NCI-H510A (cell line): ENCODE results near the gene AHNAK.

Experiments used
- DNase-seq: peaks from one replicate; lab custom pipeline; 2025; lab: John Stamatoyannopoulos, UW

The AHNAK gene

DNA sequence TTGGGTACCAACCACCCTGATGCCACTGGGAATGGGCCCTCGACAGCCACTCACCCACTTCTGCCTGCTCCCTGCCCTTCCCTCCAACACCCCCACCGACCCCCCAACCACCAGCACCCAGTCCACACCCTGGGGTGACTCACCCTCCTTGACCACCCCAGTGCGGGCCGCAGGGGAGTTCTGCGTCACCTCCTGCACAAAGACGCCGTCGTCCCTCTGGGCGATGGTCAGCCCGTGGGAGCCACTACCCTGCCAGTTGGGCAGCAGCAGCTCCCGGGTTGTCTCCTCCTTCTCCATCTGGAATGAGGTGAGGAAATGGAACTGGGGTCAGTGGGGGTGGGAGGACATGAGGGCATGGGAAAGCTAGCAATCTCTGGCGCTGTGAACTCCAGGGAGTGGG, 10.8 kb downstream of the AHNAK start:
- DNase-seq = no peak

DNA sequence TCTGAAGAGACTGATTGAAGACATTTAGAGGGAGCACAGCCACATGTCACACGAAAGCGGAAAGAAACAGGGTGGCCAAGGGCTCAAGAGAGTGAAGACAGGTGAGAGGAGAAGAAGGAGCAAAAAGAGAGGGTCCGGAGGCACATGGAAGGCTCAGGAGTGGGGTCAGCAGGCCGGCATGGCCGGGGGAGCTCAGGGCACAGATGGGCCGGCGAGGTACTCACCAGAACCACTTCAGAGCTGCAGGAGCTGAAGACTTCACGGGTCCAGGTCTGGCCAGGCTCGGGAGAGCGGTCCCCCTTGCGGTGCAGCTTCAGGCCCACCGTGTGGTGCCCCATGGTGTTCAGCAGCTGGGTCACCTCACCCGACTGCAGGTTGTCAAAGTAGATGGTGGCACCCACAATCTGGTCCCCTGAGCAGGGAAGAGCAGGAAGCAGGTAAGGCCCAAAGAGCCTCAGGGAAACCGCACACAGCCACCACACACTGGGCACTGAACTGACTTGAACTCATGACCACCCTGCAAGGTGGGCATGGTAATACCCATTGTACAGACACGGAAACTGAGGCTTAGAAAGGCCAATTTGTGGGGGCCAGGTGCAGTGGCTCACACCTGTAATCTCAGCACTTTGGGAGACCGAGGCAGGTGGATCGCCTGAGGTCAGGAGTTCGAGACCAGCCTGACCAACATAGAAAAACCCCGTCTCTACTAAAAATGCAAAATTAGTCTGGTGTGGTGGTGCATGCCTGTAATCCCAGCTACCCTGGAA, 11.6 kb downstream of the AHNAK start:
- no peak for DNase-seq

DNA sequence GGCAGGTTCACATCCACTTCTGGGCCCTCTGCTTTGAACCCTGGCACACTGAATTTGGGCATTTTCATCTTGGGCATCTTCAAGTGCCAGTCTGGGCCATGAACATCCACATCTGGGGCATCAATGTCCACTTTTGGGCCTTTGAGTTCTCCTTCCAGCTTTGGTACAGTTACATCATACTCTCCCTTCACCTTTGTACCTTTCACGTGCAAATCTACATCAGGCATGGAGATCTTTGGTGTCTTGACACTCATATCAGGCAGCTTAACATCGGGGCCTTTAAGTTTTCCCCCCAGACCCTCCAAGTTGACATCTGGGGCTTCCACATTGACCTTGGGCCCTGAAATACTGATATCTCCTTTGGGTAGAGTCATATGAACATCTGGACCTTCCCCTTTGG, 14.5 kb downstream of the AHNAK start:
- no peak for DNase-seq

DNA sequence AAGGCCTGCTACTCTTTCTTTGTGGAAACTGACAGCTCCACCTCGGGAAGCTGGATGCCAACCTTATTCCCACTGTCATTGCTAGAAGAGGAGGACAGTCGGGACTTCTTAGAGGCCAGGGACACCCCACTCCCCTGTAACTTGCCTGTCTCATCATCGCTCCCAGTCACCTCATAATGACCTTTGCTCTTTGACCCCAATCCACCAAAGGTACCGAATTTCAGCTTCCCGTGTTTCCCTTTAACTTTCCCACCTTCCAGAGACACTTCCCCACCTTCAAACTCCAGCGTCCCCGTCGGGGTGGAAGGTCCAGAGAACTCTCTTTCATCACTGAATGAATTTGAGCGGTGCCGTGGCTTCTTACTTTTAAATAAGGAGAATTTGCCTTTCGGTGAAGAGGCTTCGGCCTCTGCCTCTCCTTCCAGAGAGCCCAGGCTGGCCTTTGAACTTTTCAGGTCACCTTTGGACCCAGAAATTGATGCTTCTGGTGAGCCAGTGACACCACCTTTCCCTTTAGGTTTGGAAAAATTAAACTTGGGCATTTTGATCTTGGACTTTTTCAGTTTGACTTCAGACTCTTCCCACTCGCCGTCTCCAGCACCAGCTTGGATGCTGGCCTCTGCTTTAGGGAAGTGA, 29.8 kb downstream of the AHNAK start:
- no peak for DNase-seq

DNA sequence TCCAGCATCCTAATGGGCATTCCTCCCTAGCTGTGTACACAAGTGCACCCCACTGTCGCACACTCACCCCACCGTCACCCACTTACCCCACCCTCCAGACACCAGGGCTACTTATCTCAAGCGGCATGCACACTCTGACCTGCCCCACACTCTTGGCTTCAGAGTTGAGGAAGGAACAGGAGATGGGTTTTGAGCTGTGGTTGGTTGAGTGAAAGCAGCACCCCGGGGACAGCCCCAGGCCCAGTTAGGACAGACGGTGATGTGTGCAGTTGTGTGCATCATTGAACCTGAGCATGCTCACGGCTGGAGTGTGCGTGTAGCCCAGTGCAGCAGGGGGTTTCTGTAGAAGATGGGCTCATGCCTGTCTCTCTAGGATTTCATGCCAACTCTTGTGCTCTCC, 32.5 kb downstream of the AHNAK start:
- DNase-seq = no peak

DNA sequence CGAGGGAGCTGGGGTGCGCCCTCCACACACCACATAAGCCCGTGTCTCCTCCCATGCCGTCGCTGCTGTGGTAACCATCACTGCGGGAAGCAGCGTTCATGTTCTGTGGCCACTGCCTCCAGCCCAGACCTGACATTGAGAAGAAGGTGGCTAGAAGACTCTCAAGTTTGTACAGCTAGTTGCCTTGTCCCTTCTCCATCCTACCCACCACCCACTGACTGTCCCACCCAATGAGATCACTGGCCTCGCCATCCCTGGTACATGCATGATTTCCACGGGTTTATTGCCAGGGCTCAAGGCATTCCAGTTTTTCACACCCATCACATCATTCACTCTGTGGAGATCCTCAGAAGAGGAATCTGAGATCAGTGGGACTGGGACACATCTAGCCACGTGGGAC, 33.0 kb downstream of the AHNAK start:
- DNase-seq = no peak

DNA sequence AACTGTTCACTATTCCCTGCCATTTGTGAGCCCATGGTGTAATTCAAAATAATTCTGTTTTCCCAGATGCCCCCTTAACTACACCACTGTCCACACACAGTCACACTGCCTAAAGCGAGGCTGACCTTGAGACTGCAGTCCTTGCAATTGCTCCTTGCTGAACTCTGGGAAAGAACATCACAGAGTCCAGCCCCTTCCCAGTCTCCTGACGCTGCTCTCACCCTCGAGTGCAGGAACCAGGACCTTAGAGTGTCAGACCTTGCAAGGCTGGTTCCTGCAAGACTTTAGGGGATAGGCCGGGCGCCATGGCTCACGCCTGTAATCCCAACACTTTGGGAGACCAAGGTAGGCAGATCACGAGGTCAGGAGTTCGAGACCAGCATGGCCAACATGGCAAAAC, 33.6 kb downstream of the AHNAK start:
- DNase-seq = no peak

DNA sequence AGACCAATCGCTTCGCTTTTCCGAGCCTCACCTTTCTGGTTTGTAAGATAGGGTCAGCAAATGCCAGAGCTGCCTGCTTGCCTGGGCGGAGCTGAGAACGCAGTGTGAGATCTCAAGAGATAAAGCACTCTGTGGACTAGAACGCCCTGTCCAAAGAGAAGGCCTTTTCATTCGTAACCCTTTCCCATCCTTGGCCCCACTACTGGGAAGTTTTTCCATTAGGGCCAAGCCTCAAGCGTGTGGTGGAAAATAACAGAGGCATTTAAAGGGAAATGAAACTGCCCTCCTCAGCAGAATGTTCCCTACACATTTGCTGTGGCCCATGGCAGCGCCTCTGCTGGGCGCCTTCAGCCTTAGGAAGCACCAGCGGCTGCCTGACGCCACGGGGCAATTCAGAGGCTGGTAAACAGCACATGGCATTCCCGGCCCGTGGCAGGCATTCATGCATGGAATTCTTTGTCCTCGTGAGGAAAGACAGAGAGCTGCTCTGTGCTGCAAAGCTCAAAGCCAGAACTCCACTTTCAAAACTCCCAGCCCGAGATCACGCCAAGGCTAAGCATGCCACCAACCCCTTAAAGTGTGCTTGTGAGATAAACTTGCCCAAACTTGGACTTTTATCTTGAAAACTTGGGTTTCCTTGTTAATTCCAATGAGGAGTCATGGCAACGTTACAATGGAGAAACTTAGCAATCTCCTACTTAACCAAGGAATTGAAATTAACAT, 38.1 kb downstream of the AHNAK start:
- DNase-seq = peak; percentile 71

DNA sequence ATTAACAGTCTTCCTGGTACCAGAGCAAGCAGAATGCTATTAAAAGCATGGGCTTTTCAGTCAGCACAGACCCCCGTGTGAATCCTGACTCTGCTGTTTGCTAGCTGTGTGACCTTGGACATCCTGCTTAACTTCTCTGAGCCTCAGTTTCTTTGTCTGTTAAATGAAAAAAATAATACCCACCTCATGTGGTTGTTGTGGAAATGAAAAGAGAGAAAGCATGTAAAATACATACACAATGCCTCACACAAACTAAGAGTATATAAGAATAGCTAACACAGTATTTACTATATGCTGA, 39.5 kb downstream of the AHNAK start:
- no peak for DNase-seq

DNA sequence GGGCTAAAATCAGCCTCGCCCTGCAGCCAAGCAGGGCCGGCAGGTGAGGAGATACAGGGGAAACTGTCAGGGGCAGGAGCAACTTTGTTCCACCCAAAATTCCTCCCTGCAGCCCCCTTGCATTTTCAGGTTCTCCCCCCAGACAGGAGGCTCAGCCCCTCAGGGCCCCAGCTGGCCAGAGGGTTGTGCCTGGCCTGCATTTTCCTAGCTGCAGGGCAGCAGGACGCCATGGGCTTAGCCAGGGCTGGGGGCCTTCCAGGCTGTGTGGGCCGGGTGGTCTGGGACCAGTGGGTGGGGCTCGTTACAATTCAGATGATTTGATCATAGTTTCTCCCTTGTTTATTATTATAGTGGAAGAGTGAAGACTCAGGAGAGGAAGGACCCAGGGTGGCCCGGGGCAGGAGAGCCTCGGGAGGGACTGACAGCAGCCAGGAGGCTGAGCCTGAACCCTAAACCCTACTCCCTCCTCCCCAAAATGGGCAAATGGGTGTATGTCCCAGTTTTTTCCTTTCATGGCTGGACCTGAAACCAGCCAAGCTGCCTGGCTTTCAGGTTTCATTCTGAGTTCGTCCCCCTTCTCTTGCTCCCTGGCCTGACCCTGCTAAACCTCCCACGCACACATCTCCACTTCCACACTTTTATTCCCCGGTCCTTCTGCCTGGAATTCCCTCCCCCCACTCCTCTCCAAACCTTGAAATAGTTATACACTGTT, 40.0 kb downstream of the AHNAK start:
- no peak for DNase-seq

DNA sequence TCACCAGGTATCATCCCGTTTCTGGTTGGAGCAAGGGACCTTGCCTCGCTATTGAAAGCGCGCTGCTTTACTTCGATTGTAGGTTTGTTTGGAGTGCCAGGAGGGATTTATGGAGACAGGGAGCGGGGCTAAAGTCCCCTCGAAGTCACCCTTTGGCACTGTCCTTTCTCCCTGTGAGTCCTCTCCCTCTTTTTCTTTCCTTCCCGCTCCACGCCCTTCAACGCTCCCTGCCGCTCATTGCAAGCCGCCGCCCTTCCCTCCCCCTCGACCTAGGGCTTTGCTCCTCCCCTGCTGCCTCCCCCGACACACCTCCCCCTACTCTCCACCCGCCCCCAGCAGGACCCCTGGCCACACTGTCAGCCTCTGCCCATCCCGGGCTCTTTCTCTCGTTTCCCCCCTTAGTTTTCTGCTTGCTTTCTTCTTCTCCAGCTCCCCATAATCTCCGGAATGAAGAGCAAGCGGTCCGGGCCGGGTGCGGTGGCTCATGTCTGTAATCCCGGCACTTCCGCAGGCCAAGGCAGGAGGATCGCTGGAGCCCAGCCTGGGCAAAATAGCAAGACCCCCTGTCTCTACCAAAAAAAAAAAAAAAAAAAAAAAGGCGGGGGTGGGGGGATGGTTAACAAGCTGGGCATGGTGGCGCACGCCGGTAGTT, 41.0 kb downstream of the AHNAK start:
- no peak for DNase-seq

DNA sequence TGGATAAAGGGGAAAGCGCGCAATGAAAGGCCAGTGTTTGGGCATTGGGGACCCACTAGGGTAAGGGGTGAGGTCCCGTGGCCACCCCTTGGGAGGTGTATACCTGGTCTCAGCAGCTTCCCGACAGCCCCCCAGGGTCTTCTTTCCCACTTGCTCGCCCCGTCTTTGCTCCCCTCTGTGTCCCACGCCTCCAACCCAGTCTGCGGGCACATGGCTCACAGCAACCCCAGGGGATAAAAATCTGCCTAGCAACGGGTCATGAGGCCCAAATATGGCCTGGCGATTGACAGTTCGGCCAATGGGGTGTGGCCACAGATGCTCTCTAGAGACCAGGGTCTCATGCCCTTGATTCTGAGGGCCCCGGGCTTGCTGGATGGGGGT, 41.6 kb downstream of the AHNAK start:
- no peak for DNase-seq

DNA sequence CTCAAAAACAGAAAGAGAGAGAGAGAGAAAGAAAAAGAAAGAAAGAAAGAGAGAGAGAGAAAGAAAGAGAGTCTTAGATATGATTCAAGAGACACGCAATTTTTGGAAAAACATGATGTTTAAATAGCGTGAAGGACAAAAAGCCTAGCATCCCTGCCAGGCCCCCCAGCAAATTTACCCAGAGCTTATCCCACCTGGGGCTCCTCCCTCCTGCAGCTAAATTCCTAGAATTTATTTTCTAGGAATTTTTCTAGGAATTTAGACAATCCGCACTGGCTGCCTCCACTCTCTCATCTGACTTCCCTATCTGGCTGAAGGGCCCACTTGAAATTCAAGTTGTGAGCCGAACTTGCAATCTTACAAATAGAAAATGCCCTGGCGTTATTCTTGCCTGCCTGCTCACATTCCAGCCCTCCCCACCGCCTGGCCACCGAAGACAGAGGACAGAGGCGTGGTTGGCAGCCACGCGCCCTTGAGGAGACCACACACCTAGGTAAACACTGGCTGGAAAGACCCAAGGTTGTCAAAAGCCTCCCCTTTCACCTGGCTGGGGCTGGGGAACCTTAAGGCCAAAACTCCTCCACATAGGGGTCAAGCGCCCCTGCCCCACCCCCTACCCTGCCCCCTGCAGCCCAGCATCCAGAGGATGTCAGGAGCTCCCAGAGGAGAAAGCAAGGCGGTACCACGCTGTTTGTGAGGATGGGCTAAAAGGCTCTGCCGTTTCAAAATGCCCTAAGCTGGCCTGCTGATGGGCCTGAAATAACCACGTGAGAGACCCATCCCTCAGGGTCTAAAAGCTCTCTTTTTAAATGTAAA, 42.2 kb downstream of the AHNAK start:
- DNase-seq = no peak

DNA sequence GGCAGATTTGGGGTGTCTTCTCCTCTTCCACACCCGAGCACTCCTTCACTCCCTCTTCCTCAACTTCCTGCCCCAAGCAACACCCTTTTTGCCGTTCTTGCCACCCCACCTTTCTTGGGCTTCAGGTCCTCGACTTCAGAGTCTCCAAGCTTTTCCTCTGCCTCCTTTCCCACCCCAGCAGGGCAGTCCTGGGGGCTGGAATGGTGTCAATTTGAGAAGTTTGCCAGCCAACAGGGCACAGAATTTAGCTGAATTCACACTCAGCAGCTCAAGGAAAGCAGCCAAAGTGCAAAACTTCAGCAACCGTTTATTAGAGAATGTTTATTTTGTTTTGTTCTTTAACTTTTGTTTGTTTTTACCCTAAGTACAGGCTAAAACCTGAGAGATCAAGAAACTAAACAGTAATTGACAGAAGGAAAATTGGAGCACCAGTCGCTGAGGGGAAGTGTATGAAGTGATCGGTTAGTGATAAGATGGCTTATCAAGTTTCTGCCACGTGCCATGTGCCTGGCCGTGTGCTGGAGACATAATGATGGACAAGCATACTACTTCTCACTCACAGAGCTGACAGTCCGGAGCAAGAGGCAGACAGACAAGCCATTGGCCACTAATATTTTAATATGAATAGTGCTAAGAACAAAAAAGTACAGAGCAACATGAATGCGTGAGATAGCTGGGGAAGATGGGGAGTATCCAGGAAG, 44.4 kb downstream of the AHNAK start:
- DNase-seq = no peak

DNA sequence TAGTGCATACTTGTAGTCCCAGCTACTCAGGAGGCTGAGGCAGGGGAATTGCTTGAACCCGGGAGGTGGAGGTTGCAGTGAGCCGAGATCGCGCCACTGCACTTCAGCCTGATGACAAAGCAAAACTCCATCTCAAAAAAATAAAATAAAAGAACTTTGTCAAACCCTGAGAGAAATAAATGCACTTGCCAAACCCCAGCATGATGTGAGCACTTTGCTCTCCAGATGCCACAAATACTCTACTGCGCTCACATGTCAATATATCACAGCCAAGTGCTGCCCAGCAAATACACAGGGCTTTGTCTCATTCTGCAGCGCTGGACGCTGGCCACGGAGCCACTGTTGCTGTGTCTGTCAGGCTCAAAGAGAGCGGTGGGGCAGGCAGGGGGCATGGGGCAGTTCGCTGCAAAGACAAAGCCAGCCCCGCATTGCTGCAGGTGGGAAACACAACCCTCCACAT, 45.1 kb downstream of the AHNAK start:
- no peak for DNase-seq

DNA sequence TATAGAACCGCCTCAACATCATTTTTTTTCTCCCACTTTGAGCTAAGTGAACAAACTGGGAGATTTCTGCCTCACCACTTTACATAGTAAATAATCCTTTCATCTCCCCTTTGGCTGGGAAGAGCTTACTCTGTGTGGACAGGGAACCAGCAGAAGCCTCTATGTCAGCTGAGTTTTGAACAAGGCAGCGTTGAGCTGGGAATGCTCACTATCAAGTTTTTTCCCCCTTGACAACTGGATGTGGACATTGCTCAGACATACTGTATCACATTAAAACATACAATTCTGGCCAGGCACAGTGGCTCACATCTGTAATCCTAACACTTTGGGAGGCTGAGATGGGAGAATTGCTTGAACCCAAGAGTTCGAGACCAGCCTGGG, 46.0 kb downstream of the AHNAK start:
- DNase-seq = no peak

DNA sequence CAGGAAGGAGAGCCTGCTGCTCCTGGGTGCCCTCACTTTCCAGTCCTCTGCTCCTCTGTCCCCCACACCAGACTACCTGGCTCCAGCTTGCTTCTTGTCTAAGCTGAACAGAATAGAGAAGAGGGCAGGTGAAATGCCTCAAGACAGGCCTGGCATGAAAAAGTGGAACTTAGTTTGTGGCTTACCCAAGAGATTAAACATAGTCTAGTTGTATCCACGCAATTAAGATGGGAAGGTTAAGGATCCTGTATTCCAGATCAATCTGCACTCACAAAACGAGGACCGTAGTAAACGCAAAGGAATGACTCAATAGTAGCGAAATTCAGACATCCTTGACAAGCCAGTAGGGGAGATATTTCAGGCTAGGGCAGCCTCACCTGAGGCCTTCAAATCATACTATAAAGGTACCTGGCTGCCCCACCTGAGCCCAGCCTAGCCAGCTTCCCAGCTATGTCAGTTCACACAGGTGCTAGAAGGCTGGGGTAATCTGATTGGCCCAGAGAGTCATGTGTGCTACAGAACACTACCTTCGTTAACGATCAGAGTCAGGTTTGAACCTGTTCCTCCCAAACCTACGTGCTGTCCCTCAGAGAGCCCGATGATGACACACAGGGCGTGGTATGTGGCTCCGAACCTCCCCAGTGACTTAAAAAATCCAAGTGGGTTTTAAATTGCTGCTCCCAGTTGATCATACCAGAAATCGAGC, 46.5 kb downstream of the AHNAK start:
- DNase-seq = peak; percentile 19

DNA sequence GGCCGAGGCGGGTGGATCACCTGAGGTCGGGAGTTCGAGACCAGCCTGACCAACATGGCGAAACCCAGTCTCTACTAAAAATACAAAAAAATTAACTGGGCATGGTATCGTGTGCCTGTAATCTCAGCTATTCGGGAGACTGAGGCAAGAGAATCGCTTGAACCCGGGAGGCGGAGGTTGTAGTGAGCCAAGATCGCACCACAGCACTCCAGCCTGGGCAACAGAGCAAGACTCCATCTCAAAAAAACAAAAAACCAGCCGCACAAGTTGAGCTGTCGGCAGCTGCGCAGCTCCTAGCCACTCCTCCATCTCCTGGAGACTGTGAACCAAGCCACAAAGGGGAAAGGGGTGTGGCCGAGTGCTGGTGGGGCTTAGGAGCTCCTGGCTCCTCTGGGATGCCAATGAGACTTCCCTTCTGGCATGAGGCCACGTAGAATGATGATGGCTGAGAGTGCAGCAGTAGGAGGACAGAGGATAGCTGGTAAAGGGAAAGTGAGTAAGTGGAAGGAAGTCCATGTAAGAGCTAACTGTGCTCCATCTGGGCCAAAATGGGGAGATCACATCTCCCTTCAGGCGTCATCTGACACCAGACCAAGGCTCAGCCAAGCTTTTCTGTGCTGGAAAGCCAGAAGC, 47.2 kb downstream of the AHNAK start:
- DNase-seq = peak; percentile 26

DNA sequence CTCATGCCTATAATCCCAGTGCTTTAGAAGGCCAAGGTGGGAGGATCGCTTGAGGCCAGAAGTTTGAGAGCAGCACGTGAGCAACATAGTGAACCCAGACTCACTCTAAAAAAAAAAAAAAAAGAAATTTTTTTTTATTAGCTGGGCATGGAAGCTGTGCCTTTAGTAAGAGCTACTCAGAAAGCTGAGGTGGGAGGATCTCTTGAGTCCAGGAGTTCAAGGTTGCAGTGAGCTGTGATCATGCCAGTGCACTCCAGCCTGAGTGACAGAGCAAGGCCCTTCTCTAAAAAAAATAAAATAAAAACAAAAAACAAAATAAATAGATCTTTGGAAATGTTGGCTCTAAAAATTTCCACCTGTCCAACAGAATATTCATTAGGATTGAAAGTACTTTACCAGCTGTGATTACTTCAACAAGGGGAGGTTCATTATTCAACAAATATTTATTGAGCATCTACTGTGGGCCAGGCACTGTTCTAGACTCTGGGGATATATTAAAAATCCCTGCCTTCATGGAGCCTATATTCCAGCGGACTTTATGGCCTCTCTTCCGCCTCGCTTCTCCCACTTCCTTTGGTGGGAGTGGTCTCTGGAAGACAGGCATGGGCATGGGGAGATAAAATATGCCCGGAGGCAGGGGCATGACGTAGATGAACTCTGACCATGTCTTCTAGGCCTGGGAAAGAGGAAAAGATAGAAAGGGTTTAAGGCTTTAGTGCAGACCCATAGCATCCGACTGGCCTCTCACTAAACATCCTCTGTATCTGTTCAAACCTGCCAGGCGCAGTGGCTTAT, 47.9 kb downstream of the AHNAK start:
- DNase-seq = no peak
